ENCODE data around the gene SETDB1.
A peak's percentile ranks its signal among the peaks of the same experiment; 100 is the strongest.
"Not testable (repeated sequence)": the region's sequence is repeated elsewhere in the genome, so short reads cannot be mapped to it uniquely, and the experiment has no call there.

The SETDB1 gene

GRCh38 chr1:150926097-150926741 is at the start of gene SETDB1:
TSS of gene SETDB1 (plus strand) at chr1:150926363. CDS start at chr1:150927715, 1,352 bp downstream.
- DNase-seq (ENCODE audit: low read depth, low spot score): peak; percentile 98

GRCh38 chr1:150878931-150879330 is 47.2 kb upstream of the SETDB1 start:
- DNase-seq (ENCODE audit: low read depth, low spot score): not testable (repeated sequence)

GRCh38 chr1:150881331-150882070 is 44.7 kb upstream of the SETDB1 start:
- peak; percentile 41 for DNase-seq (ENCODE audit: low read depth, low spot score)

- DNase-seq (ENCODE audit: low read depth, low spot score): not testable (repeated sequence)
These were observed 43.0 kb upstream of the SETDB1 start for GRCh38 chr1:150883121-150883520.

GRCh38 chr1:150887018-150887417 is 39.1 kb upstream of the SETDB1 start, which contains the start of gene CTXND2:
TSS of gene CTXND2 (plus strand) at chr1:150887136. CDS start at chr1:150912315, 25,179 bp downstream.
- peak; percentile 26 for DNase-seq (ENCODE audit: low read depth, low spot score)

- DNase-seq (ENCODE audit: low read depth, low spot score): no peak
These were observed 37.4 kb upstream of the SETDB1 start for GRCh38 chr1:150888727-150889126.

- no peak for DNase-seq (ENCODE audit: low read depth, low spot score)
These were observed 36.1 kb upstream of the SETDB1 start for GRCh38 chr1:150890033-150890416.

- no peak for DNase-seq (ENCODE audit: low read depth, low spot score)
These were observed 32.7 kb upstream of the SETDB1 start for GRCh38 chr1:150893336-150893913.

- peak; percentile 24 for DNase-seq (ENCODE audit: low read depth, low spot score)
These were observed 30.5 kb upstream of the SETDB1 start for GRCh38 chr1:150895618-150896017.

GRCh38 chr1:150899795-150900194 is 26.4 kb upstream of the SETDB1 start:
- not testable (repeated sequence) for DNase-seq (ENCODE audit: low read depth, low spot score)

- no peak for DNase-seq (ENCODE audit: low read depth, low spot score)
These were observed 23.8 kb upstream of the SETDB1 start for GRCh38 chr1:150902346-150902745.

GRCh38 chr1:150902751-150903150 is 23.4 kb upstream of the SETDB1 start:
- no peak for DNase-seq (ENCODE audit: low read depth, low spot score)

GRCh38 chr1:150905301-150905700 is 20.9 kb upstream of the SETDB1 start:
- no peak for DNase-seq (ENCODE audit: low read depth, low spot score)

- DNase-seq (ENCODE audit: low read depth, low spot score): no peak
These were observed 19.8 kb upstream of the SETDB1 start for GRCh38 chr1:150906329-150906728.

- DNase-seq (ENCODE audit: low read depth, low spot score): no peak
These were observed 19.4 kb upstream of the SETDB1 start for GRCh38 chr1:150906813-150907212.

- no peak for DNase-seq (ENCODE audit: low read depth, low spot score)
These were observed 16.5 kb upstream of the SETDB1 start for GRCh38 chr1:150909585-150910180.

- DNase-seq (ENCODE audit: low read depth, low spot score): no peak
These were observed 13.5 kb upstream of the SETDB1 start for GRCh38 chr1:150912623-150913022.

- no peak for DNase-seq (ENCODE audit: low read depth, low spot score)
These were observed 8.8 kb upstream of the SETDB1 start for GRCh38 chr1:150917387-150917786.

- peak; percentile 82 for DNase-seq (ENCODE audit: low read depth, low spot score)
These were observed 3.6 kb upstream of the SETDB1 start for GRCh38 chr1:150922519-150922975.

- DNase-seq (ENCODE audit: low read depth, low spot score): no peak
These were observed 1.1 kb upstream of the SETDB1 start for GRCh38 chr1:150925080-150925479.

- no peak for DNase-seq (ENCODE audit: low read depth, low spot score)
These were observed 1.5 kb downstream of the SETDB1 start for GRCh38 chr1:150927624-150928023.

- DNase-seq (ENCODE audit: low read depth, low spot score): no peak
These were observed 2.1 kb downstream of the SETDB1 start for GRCh38 chr1:150928286-150928685.

Data from astrocyte of the hippocampus (primary cell).